Hematopoietic multipotent progenitor cell treated with erythropoietin and hydrocortisone succinate and interleukin-3 and kit ligand, for 17 days (in vitro differentiated cells): Measurements from ENCODE around the gene DCST2.
"Not testable (repeated sequence)": the region's sequence is repeated elsewhere in the genome, so short reads cannot be mapped to it uniquely, and the experiment has no call there.

ENCODE experiments used
- DNase-seq: peaks from one replicate; pipeline ENCODE4 v3.0.0-alpha.2; 2015; ENCODE audit warnings: low spot score

DCST2 gene

GRCh38 chr1:154998201-154998780 lies 35.3 kb downstream of the DCST2 start:
- no peak for DNase-seq

GRCh38 chr1:154996966-154997701 lies 36.4 kb downstream of the DCST2 start:
- DNase-seq = no peak

DNA sequence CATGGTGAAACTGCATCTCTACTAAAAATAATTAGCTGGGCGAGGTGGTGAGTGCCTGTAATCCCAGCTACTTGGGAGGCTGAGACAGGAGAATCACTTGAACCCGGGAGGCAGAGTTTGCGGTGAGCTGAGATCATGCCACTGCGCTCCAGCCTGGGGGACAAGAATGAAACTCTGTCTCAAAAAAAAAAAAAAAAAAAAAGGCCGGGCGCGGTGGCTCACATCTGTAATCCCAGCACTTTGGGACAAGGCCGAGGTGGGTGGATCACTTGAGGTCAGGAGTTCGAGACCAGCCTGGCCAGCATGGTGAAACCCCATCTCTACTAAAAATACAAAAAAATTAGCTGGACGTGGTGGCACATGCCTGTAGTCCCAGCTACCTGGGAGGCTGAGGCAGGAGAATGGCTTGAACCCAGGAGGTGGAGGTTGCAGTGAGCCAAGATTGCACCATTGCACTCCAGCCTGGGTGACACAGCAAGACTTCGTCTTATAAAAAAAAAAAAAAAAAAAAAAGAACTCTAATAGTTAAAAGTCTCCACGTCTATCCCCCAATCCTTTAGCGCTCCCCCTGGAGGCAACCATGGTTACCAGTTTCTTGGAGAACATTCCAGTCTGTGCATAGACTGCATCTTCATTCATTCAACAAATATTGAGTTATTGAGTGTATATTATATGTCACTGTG lies 38.1 kb downstream of the DCST2 start:
- peak; percentile 88 for DNase-seq

DNA sequence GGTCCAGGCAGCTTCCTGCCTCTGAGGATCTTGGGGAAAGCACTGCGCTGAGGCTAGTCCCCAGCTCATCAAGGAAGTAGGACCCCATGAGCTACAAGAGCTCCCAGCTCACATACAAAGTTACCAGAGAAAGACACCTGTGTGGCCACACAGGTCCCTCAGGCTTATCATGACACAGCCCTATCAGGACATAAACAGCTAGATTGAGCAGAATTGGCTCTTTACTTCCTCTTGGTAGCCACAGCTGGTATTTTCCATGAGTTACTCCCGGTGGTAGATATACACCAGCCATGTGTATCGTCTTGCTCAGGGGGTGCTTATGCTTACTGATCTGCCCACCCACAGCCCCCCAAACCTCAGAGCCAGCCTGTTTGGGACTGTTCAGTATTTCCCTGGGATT lies 39.0 kb downstream of the DCST2 start:
- no peak for DNase-seq

GRCh38 chr1:154994269-154994587 lies 39.4 kb downstream of the DCST2 start:
- DNase-seq = no peak

DNA sequence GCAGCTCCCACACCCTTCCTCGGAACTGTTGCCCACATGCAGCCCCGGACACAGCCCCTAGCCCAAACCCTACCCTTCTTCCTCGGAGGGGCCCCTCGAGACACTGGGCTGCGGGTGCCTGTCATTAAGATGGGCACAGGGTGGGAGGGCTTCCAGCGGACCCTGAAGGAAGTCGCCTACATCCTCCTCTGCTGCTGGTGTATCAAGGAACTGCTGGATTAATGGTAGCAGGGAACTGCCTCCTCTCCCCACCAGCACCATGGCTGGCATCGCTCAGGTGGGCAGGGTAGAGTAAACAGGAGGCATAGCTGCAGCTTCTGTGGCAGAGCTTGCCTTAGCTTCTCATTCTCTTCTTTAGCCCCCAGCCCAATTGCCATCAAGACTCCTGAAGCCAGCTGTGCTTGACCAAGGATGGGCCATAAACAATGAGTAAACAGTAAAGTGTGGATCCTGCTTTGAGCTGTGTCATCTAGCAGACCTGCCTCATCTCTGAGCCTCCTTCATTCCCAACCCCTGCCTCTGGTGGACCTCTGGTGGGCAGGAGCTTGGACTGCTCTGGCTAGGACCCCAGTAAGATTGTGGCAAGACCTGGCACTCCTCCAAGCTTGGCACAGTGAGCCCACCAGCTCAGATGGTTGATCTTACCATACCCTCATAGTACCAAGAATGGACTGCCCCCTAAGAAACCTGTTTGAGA lies 39.9 kb downstream of the DCST2 start, which contains the start of gene LENEP:
TSS of gene LENEP (plus strand) at position 15 of the 697 bp plus-strand sequence. CDS start at position 37, 22 bp downstream.
- no peak for DNase-seq

DNA sequence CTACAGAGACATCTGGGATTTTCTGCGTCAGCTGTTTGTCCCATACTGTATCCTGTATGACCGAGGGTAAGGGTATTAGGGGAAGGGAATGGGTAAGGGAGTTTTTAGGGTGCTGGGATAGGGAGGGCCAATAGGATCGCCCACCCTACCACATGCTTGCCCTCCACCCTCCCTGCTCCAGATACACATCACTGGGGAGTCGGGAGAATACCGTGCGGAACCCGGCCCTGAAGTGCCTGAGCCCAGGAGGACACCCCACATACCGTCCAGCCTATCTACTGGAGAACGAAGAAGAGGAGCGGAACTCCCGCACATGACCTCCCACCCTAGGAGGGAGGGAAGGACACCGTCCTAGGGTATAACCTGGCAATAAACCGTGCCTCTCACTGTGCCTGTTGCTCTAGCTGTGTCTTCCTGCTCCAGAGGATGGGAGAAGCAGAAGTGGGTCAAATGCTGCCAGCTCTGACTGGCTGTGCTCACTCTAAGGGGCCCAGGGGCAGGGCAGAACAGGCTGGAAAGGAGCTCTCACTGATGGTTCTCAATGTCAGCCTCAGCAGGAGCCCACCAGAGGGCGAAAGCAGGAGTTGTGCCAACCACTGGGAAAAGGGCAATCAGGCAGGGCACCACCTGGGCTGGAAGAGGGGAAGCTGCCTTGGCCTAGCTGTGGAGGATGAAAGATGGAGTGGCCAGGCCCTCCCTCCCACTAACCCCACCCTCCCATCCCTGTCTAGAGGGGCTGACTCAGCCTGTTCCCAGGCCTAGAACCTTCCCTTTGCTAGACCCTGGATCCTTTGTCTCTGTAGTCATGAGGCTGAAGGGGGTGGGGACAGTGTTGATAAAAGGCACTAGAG lies 40.6 kb downstream of the DCST2 start:
- peak; percentile 58 for DNase-seq

DNA sequence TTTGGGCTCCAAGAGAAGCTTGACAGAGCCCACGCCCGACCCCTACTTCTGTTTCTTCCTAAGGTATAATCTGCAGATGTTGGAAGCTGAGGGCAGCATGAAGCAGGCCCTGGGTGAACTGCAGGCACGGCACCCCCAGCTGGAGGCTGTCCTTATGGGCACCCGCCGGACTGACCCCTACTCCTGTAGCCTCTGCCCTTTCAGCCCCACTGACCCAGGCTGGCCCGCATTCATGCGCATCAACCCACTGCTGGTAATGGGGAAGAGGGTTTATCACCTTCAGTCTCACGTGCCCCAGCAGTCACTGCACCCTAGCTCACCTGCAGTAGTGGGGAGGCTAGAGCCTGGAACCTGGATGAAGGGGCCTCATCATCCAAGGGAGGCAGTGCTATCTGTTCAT lies 43.3 kb downstream of the DCST2 start:
- DNase-seq = no peak

GRCh38 chr1:154989195-154989860 lies 44.3 kb downstream of the DCST2 start:
- no peak for DNase-seq

DNA sequence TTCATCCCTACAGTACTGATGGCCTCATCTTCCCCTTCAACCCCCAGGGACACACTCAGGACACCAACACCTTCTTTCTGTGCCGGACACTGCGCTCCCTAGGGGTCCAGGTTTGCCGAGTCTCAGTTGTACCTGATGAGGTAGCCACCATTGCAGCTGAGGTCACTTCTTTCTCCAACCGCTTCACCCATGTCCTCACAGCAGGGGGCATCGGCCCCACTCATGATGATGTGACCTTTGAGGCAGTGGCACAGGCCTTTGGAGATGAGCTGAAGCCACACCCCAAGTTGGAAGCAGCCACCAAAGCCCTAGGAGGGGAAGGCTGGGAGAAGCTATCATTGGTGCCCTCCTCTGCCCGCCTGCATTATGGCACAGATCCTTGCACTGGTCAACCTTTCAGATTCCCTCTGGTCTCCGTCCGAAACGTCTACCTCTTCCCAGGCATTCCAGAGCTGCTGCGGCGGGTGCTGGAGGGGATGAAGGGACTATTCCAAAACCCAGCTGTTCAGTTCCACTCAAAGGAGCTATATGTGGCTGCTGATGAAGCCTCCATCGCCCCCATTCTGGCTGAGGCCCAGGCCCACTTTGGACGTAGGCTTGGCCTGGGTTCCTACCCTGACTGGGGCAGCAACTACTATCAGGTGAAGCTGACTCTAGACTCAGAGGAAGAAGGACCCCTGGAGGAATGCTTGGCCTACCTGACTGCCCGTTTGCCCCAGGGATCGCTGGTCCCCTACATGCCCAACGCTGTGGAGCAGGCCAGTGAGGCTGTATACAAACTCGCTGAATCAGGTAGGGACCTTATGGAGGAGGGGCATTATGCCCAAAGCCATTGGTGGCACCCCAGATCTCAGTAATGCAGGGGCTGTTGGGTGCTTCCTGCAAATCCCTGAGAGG lies 45.3 kb downstream of the DCST2 start:
- DNase-seq = peak; percentile 54

GRCh38 chr1:154987326-154987725 lies 46.3 kb downstream of the DCST2 start:
- no peak for DNase-seq

GRCh38 chr1:154986736-154987135 lies 46.8 kb downstream of the DCST2 start:
- not testable (repeated sequence) for DNase-seq

DNA sequence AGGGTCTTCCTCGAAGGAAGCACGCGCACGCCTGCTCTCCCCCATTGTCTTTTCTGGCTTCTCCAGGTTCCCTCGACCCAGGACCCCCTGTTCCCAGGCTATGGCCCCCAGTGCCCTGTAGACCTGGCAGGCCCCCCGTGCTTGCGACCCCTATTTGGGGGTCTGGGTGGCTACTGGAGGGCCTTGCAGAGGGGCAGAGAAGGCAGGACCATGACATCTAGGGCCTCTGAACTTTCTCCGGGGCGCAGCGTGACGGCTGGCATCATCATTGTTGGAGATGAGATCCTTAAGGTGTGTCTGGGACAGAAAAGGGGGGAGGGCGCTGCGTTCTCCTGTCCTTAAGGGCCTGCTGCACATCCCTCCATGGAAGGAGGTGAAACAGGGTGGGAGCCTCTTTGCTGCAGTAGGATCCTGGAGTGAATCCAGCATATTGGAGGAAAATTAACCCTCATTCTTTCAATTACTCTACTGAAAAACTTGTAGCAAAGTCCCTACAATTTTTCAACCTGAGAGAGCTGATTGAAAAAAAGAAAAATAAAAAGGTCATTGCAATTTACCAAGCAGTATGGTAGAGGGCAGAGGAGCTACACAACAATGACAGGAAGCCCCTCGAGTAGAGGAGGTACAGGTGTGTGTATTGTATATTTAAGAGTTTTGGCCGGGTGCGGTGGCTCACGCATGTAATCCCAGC lies 49.7 kb downstream of the DCST2 start:
- DNase-seq = no peak

- DNase-seq = peak; percentile 97
Observed at GRCh38 chr1:154982897-154983648, 50.5 kb downstream of the DCST2 start, which contains the start of gene FLAD1. TSS of gene FLAD1 (plus strand) at chr1:154983344. CDS start at chr1:154983695, 351 bp downstream.

DNA sequence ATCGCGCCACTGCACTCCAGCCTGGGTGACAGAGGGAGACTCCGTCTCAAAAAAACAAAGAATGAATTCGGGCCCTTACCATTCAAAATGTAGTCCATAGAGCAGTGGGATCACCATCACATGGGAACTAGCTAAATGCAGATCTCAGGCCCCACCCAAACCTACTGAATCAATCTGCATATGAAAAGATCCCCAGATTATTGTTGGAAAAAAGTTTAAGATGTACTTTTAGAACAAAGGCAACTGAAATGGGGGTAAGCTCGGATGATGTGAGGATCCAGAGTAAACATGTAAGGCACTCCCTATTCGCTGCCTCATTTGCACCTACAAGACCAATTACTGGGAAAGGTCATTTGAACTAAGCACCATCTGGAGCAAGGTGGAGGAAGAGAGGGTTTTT lies 51.2 kb downstream of the DCST2 start:
- no peak for DNase-seq

DNA sequence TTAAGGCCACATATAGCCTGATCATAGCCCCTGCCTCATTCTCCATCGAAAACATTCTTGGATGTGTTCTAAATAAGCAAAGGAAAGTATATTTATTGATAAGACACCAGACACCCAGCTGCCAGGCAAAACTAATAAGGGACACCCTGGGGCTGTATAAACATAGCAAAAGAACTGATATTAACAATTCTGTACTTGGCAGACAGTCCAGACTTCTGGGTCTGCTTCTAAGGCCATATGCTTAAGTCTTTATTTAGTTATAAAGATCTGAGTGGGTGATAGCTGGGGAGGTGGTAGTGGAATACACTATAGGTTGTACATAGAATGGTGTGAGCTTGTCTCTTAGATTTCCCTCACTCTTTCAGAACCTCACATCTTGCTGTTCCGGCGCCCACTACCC lies 55.2 kb downstream of the DCST2 start:
- DNase-seq = no peak

DNA sequence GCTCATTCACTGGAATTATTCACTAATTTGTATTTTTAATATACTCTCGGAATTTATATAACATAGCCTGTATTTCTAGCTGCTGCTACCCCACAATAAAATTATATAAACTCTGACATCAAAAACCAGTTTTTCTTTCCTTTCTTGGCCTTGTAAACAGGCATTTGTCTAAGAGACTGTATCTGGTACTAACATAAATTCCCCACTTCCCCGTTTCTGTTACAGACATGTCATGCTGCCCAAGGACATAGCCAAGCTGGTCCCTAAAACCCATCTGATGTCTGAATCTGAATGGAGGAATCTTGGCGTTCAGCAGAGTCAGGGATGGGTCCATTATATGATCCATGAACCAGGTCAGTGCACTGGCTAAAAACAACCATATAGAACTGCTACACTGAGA lies 55.8 kb downstream of the DCST2 start:
- not testable (repeated sequence) for DNase-seq

DNA sequence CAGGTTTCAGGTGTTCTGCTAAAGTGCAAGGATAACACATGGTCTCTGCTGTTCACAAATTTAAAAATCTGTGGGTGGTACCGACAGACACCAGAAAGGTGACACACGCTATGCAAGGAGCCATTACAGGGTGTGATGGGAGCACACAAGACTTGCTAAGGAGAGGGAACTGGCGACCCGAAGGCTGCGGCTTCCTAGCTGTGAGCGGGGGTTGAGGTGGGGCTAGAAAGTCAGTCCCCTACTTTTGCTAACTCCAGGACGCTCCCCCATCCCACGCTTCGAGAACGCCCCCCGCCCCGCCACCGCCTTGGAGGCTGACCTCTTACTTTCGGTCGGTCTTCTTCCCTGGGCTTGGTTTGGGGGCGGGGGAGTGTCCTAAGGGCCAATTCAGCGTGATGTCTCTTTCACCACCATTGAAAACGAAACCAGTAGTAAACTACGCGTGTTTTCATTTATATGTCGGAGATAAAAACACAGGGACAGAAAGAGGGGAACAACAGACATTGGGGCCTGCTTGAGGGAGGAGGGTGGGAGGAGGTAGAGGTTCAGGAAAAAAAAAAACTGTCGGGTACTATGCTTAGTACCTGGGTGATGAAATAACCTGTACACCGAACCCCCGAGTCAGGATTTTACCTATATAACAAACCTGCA lies 58.0 kb downstream of the DCST2 start:
- peak; percentile 67 for DNase-seq
